Vagina (tissue), 2 donors: ENCODE results near the gene SLC18A3.

Experiments
- CTCF ChIP-seq, 3 experiments: fragments of 450-650 bp in 2 of 3; fragments of 200-600 bp in 1 of 3; sonication (generic) in 1 of 3; IDR thresholded peaks; one replicate each; pipeline ENCODE4 v1.5.1; 2017 to 2019; ENCODE audit warnings: antibody characterized with exemption in 3 of 3, mild to moderate bottlenecking in 2 of 3, moderate library complexity in 2 of 3
- POLR2A ChIP-seq, 2 donors: fragments of 450-650 bp; IDR thresholded peaks; one replicate each; pipeline ENCODE4 v1.6.1; 2017; ENCODE audit warnings: antibody characterized with exemption in 2 of 2, mild to moderate bottlenecking in 2 of 2, moderate library complexity in 2 of 2
- POLR2AphosphoS5 ChIP-seq, 2 donors: sonication (generic); formaldehyde crosslinking; IDR thresholded peaks; one replicate each; pipeline ENCODE4 v1.9.0; 2017; ENCODE audit warnings: antibody characterized with exemption in 2 of 2, mild to moderate bottlenecking in 2 of 2, low read depth in 1 of 2; ENCODE audit not compliant: insufficient read depth in 1 of 2

- TF ChIP-seq POLR2AphosphoS5 (IDR thresholded peaks at IDR 0.05; ENCODE audit: insufficient read depth in 1 of 2, low read depth in 1 of 2) (no peak), CTCF (IDR thresholded peaks at IDR 0.05) (no peak), POLR2A (IDR thresholded peaks at IDR 0.05) (no peak)
Measured at GRCh38 chr10:49654036-49654693, 44.1 kb downstream of the SLC18A3 start.
